GOT3 (cell line): ENCODE measurements around the gene BEX3.
"Not testable (repeated sequence)": the region's sequence is repeated elsewhere in the genome, so short reads cannot be mapped to it uniquely, and the experiment has no call there.

ENCODE experiments used
- DNase-seq: peaks from one replicate; lab custom pipeline; 2025; ENCODE audit warnings: mixed read lengths; lab: John Stamatoyannopoulos, UW

The BEX3 gene

DNA sequence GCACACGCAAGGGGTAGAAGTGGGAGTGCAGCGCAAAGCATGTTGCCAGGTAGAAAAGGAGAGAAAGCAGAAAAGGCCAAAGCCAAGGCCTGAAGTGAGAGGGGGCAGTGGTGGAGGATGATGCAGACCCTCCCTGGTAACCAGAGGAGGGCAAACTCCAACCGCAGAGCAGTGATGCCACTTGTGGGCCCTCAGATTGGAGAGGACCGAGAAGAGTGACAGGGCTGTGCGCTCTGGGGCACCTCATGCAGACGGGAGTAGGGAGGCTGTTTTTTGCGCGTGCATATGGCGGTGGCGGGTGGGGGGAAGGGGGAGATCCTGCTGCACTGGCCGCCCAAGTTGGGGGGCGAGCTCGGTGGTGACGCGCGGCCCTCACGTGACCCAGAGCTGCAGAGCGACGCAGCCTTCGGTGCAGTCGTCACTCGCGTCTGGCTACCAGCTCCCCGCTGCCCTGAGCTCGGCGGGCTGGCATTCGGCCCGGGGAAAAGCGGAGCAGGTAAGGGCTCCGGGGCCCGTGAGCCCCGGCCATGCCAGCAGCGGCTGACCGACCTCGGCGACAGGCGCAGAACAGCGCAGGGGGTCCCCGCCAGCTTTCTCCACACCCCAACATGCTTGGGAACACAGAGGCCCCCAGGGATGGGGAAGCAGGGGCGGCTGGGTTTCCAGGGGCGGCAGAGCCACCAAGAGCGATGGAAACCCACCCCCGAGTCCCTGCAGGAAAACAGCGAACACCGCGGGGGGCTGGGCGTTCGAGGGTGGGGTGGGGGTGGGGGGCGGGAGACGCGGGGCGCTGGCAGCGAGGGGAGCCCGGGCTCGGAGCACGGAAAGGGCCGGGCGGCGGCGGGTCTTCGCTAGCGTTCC, at the start of gene BEX3:
TSS of gene BEX3 (plus strand) at position 421 of the 861 bp plus-strand sequence. CDS start 984 bp downstream, outside the sequence.
- DNase-seq = no peak

DNA sequence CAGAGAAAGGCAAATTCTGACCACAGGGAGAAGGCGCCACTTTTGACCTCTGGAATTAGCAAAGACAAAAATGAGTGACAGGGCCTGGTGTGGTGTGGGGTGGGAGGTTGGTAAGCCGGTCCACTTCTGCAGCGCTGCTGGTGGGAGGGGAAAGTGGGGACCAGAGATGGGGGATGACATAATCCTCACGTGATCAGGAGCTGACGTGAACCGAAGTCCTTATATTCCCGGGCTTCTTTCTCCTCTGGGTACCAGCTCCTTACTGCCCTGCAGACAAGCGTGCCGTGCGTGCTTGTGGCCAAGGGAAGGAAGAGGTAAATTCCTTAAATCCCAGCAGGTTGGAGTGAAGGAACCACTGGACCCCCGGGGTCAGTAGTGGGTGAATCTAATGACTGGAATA, 46.3 kb upstream of the BEX3 start, which contains the start of gene TCEAL7:
TSS of gene TCEAL7 (plus strand) at position 249 of the 400 bp plus-strand sequence. CDS start 1,165 bp downstream, outside the sequence.
- DNase-seq = no peak

DNA sequence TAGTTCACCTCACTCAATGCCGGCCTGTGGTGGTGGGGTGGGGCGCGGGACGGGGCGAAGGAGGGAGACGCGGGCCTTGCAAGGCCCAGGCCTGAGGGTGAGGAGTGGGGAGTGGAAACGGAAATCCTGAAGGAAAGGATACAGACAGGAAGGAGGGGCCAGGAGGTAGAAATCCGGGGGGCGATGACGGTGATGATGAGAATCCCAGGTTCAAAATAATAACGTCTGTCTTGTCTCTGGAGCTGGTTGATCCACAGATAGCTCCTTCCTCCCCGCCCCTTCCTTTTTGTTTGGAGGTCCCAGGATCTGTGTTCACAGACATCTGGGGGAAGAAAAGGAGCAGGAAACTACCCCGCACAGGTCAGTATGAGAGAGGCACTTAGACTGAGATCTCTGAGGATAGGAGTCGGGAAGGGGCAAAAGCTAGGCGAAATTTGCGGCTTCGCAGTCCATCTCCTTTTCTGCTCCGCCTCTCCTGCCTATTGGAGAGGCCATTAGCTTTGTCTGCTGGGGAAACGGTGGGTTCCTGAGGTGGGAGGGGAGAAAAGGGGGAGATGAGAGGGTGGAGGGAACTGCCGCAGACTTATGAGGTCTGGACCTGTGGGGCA, 45.6 kb upstream of the BEX3 start:
- no peak for DNase-seq

DNA sequence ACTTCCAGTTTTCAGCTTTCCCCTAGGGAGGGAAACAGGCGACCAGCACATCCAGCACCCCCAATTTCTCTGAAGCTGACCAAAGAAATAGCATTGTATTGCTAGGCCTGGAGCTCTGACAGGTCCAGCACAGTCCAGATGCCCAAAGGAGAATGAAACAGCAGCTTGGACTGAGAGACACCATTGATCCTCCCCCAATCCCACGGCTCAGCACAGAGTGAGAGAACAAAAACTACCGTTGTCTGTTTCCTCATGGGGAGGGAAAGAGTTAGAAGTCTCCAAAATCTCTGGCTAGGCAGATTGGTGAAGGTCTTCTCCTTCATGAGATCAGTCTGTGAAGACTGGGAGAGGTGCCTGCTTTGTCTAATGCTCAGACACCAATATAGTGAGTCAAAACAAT, 37.7 kb upstream of the BEX3 start:
- DNase-seq = no peak

DNA sequence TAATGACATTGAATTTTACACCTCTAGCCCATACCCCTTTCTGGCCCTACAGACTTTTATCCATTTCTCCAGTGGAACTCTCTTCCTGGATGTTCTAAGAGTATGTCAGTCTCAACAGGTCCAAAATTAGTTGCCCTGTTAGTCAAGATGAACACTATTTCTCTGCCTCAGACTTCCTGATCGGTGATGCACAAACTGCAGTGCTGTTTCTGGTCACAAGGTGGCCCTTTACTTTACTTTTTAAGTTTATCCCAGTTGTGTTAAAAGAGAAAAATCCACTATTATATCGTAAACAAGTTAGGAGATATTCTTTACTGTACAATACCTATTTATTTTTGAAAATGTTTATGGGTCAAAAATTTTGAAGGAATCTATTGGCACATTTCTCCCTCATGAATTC, 33.2 kb upstream of the BEX3 start:
- no peak for DNase-seq

DNA sequence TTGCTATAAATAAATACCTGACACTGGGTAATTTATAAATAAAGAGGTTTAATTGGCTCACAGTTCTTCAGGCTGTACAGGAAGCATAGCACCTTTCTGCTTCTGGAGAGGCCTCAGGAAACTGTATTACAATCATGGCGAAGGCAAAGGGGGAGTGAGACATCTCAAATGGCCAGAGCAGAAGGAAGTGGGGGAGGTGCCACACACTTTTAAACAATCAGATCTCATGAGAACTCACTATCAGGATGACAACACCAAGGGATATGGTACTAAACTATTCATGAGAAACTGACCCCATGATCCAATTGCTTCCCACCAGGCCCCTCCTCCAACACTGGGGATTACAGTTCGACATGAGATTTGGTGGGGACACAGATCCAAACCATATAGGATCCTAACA, 31.7 kb upstream of the BEX3 start:
- no peak for DNase-seq

DNA sequence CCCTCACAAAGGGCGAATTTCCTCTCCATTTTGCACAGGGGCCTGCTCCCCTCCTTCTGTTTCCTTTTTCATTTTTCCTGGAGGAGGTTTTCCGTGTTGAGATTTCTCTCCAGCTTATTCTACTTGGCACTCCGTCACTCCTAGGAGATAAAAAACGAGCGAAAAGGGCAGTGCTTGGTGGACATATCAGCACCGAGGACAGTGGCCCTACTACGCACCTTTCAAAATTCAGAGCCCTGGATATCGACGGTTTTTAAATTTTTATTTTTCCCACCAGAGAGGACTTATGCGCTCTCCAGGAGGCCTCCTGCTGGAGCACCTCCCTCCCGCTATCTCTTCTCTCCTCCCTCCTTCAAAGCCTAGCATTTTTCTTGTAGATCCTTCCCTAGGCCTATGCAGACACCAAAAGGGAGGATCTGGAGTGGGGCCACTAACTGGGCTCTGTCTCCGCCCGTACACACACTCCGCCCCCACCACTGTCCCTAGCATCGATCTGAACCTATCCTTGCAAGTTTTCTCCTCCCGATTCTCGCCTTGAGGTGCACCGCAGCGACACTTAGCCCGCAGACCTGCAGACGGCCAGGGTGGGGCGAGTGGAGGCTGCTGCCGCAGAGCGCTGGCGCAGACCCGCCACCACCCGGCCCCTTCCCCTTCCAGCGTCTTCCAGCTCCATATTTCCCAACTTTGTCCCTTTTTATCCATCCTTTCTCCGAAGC, 28.5 kb upstream of the BEX3 start:
- DNase-seq = no peak

DNA sequence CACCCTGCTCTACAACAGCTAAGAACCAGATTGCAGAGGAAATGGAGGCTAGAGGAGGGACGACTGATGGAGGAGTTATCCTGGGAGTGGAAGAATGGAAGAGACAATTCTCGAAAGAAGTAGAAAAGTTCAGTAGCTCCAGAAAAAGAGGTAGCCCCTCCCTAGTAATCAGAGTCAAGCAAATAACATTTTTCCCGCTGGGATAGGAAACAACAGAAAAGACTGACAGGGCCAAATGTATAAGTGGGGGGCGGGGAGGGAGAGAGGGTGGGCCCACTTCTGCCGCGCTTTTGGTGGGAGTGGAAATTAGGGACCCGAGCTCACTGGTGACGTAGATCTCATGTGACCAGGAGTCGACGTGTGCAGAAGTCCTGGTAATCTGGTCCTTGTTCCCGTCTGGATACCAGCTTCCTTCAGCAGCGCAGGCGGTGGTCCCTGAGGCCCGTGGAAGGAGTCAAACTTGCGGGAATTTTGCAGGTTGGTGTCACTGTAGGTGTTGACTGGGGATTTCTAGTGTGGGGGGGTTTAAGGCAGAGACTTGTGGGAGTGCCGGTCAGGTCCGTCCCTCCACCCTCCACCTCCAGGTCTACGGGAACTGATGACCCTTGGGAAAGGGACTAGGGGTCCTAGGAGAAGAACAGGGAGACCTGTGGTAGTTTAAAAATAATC, 20.1 kb upstream of the BEX3 start, which contains the start of gene TCEAL9:
TSS of gene TCEAL9 (plus strand) at position 377 of the 669 bp plus-strand sequence. CDS start 1,179 bp downstream, outside the sequence.
- DNase-seq = no peak

DNA sequence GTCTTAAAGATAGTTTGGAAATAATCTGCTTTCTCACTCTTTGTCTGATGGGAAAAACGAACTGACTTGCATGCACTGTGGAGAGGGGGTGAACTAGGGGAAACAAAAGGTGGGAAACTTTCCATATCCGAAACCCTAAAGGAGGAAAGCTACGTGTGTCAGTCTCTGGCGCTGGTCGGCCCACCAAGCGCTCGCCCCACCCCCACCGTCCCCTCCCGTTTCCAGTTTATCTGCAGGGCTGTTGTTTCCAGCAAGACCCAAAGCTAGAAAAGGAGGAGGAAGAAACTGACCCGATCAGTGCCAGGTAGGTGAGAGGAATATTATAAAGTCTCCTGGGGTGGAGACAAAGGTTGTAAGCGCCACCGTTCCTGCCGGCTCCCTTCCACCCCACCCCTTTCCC, 19.5 kb upstream of the BEX3 start:
- DNase-seq = no peak

DNA sequence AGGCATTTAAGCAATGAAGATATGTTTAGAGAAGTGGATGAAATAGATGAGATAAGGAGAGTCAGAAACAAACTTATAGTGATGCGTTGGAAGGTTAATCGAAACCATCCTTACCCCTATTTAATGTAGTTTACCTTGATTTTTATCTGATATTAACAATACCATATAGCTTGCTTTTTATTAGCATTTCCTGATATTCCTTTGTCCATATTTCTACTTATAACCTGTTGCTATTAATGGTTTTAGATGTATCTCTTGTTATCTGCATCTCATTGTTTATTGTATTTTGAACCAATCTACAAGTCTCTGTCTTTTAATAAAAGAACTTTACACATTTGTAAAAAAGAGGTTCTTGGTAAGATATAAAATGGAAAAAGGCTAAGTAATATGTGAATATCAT, 18.5 kb upstream of the BEX3 start:
- DNase-seq = no peak

DNA sequence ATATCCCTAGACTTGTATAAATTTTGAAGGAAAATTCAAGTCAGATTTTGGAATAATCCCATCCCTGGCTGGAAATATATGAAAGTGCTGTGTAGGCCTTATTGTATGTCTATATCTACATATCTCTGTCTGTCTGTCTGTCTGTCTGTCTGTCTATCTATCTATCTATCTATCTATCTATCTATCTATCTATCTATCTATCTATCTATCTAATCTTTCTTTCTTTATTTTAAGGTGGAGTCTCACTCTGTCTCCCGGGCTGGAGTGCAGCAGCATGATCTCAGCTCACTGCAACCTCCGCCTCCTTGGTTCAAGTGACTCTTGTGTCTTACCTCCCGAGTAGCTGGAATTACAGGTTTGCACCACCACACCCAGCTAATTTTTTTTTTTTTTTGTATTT, 16.7 kb upstream of the BEX3 start:
- not testable (repeated sequence) for DNase-seq

DNA sequence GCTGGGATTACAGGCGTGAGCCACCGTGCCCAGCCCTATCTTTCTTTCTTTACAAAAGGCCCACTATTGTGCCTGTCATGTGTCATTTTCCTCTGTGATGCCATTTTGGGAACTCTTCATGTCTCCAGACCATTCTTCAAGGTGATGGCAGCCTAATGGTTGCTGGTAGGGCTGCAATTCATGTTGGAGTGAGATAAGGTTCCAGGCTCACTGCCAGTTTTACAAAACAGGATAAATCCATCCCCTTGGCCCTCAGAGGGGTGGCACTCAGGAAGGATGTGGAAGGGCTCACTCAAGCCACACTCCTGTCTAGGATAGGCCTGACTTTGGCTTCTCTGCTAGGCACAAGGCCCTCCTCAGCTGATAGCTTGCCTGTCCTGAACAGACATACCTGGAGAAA, 16.2 kb upstream of the BEX3 start:
- no peak for DNase-seq

DNA sequence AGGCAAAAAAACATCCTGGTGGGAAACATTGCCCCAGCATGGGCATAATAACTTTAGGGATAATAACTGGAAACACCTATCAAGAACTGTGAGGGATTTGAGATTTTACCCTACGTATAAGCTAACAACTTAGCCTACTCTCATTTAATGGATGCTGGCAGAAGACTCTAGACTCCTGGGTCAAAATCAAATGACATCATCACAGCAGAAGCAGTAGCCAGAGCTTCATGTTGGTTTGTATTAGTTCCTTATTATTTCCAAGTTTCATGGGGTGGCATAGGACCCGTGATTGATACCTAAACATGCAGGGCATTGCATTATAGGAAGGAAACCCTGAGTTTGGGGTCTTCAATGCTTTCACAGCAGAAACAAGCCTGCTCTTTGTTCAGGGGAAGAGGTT, 15.4 kb upstream of the BEX3 start:
- no peak for DNase-seq

DNA sequence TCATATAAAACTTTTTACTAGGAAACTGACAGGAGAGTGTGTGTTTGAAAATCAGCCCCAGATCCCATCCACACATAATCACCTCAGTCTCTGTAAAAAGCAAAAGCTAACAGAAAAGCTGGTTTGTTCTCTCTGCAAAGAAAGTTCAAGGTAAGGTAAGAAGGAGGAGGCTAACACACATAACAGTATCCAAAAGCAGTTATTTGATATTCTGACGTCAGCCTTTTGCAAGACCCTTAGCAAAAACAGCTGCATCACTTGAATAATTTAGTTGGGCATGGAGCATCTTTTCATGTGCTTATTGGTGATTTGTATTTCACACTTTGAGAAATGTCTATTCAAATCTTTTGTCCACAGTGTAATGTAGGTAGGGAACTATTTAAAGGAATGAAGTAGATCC, 14.5 kb upstream of the BEX3 start:
- DNase-seq = no peak

DNA sequence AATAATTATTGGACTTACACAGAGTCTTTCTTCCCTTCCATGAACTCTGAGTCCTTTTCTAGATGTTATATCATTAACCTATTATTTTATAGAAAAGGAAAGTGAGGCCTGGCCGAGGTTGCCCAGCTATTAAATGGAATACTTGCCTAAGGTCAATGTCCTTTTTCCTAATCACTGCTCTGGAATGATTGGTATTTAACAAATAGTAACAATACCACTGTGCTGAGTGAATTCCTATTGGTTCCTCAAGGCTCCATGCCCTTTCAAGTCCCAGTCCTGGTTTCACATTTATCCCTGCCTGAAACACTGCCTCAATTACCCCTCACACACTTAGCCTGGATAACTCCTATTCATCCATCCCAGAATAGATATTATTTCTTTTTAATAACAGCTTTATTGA, 13.9 kb upstream of the BEX3 start:
- no peak for DNase-seq

DNA sequence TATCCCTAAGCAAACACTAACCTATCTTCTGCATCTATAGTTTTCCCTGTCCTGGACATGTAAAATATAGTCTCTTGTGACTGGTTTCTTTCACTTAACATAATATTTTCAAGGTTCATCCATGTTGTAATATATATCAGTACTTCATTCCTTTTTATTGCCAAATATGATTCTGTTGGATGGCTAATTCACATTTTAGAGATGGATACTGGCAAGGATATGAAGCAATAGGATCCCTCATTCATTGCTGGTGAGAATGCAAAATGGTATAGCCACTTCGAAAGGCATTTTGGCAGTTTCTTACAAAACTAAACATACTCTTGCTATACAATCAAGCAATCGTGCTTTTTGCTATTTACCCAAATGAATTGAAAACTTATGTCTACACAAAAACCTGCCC, 13.3 kb upstream of the BEX3 start:
- DNase-seq = no peak

DNA sequence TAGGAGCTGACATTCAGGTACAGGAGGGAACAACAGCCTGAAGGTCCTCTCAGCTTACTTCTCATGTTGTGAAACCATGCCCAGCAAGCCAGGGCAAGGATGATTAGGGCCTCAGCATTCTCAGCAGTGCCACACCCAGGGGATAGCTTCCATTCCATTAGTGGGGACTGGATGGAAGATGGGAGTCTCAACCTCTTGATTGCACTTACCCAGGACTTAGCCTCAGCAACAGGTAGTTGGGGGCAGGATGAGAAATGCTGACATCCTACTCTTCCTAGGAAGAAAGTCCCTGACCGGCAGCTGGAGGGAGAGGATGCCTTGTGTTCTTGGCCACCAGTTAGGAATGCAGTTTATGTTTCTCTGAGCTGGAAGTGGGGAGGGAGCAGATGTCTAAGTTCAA, 8.8 kb upstream of the BEX3 start:
- DNase-seq = no peak

DNA sequence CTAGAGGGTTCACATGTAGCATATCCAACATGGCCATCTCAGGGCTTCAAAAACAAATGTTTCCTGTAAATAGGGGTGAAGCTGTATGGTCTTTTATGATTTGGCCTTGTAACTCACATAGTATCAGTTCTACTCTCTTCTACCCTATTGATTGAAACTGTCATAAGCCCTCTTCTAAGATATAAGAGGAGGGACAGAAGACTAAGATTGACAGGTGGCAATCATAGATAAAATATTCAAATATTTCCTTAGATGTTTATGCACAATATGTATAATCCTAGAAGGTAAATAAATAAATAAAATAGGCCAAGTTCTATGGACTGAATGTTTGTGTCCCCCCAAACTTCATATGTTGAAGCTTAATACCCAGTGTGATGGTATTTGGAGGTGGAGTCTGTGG, 6.9 kb upstream of the BEX3 start:
- DNase-seq = no peak

DNA sequence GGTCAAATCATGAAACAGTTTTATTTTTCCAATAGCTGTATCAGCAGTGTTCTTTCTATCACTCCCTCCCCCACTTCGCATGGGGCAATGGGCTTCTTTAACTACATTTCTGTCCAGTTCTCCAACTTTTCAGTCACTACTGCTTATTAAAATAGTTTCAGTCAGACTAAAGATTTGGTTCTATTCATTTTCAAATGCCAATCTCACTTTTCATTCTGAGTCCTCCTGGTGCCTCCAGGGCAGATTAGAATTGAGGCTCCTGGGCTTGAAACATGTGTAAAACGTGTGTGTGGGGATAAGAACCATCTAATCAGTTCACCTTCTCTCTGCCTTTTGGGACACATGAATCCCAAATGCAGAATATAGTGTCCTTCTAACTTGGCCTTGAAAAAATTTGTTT, 3.5 kb upstream of the BEX3 start:
- no peak for DNase-seq

DNA sequence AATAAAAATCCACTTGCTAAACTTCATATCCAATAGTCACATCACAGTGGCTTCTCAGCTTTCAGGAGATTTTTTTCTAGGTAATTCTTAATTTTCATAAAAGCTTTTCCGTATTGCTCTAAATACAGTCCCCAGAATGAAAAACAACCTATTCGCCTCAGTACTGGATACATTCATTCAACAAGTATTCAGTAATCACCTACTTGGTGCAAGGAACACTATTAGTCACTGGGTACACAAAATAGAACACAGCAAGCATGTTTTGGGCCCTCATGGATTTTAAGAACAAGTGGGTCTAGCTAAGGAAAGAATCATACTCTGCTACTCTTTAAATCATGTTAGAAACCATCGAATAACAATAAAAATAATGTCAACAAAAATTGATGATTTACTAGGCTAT, 2.8 kb upstream of the BEX3 start:
- no peak for DNase-seq

DNA sequence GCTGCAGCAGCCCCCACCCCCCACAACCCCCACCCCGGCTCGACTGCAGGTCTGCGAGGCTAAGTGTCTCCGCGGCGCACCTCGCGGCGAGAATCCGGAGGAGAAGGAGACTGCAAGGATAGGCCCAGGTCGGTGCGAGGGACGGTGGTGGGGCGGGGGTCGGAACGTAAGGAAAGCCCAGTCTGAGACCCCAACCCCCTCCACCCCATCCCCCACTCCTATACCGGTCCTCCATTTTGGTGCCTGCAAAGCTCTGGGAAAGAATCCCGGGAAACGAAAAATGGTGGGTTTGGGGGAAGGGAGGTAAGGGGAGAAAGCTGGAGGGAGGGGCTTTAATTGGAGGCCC, 614 bp downstream of the BEX3 start:
- no peak for DNase-seq

DNA sequence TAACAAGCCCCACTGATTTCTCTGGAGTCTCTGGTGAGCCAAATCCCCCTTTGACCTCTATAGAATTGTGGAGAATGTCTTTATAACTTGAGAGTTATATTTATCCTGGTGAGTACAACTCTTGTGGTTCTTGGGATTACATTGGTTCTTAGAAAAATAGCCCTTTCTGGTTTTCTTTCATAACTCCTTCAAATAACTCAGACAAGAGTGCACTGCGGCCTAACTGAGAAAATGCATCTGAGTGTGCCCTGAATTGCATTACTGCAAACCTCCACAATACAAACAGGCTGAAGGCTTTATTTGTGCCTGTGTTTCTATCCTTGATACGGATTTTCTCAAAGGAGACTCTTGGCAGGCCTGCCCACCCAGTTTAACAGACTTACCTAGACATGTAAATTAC, 2.7 kb downstream of the BEX3 start:
- no peak for DNase-seq
